ENCODE results near the gene KRT82.

DNA sequence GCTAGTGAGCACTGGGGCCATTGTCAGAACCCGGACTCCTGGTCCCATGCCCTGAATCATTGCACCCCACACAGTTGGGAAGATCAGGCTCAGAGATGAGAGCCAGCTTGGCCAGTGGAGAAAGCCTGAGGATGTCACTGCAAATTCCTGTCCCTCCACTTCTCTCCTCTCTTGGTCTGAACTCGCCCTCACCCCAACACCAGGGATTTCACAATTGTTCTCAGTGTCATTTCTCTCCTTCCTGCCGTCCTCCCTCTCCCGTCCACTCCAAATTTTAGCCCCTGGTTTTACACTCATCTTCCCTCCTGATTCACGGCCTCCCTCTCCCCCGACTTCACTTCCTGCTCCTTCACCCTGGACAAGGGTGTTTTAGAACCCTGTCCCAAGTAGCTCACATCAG, 16.9 kb upstream of the KRT82 start:
- TF ChIP-seq, protein P1, sequence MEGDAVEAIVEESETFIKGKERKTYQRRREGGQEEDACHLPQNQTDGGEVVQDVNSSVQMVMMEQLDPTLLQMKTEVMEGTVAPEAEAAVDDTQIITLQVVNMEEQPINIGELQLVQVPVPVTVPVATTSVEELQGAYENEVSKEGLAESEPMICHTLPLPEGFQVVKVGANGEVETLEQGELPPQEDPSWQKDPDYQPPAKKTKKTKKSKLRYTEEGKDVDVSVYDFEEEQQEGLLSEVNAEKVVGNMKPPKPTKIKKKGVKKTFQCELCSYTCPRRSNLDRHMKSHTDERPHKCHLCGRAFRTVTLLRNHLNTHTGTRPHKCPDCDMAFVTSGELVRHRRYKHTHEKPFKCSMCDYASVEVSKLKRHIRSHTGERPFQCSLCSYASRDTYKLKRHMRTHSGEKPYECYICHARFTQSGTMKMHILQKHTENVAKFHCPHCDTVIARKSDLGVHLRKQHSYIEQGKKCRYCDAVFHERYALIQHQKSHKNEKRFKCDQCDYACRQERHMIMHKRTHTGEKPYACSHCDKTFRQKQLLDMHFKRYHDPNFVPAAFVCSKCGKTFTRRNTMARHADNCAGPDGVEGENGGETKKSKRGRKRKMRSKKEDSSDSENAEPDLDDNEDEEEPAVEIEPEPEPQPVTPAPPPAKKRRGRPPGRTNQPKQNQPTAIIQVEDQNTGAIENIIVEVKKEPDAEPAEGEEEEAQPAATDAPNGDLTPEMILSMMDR (IDR thresholded peaks at IDR 0.05; ENCODE audit: low read depth, low read length, missing input control) = no peak
- TF ChIP-seq FOXA1 (IDR thresholded peaks at IDR 0.05) (no peak), HNF4G (IDR thresholded peaks at IDR 0.05) (no peak), GABPA (IDR thresholded peaks at IDR 0.05 in 1 of 2, conservative IDR thresholded peaks at IDR 0.05 in 1 of 2) (no peak), RAD21 (IDR thresholded peaks at IDR 0.05) (no peak)
- TF ChIP-seq, protein P2, sequence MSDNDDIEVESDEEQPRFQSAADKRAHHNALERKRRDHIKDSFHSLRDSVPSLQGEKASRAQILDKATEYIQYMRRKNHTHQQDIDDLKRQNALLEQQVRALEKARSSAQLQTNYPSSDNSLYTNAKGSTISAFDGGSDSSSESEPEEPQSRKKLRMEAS (IDR thresholded peaks at IDR 0.05) = no peak

Data from liver (tissue), 3 donors.